Measurements from ENCODE around the gene COG3.

DNA sequence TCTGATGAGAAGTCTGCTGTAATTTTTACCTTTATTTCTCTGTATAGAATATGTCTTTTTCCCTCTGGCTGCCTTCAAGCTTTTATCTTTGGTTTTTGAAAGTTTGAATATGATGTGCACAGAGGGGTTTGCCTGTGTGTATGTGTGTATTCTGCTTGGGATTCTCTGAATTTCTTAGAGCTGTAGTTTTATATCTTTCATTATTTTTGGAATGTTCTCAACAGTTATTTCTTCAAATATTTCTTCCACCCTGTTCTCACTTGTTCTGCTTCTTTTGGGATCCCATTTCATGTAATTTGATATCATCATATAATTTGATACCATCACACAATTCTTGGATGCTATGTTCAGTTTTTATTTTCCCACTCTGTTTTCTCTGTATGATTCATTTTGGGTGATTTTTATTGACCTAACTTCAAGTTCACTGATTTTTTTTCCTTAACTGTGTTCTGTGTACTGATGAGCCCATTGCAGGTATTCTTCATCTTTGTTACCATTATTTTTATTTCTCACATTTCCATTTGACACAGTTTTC is 7.5 kb downstream of the COG3 start:
- TF ChIP-seq, protein P1, sequence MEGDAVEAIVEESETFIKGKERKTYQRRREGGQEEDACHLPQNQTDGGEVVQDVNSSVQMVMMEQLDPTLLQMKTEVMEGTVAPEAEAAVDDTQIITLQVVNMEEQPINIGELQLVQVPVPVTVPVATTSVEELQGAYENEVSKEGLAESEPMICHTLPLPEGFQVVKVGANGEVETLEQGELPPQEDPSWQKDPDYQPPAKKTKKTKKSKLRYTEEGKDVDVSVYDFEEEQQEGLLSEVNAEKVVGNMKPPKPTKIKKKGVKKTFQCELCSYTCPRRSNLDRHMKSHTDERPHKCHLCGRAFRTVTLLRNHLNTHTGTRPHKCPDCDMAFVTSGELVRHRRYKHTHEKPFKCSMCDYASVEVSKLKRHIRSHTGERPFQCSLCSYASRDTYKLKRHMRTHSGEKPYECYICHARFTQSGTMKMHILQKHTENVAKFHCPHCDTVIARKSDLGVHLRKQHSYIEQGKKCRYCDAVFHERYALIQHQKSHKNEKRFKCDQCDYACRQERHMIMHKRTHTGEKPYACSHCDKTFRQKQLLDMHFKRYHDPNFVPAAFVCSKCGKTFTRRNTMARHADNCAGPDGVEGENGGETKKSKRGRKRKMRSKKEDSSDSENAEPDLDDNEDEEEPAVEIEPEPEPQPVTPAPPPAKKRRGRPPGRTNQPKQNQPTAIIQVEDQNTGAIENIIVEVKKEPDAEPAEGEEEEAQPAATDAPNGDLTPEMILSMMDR (IDR thresholded peaks at IDR 0.05) = no peak
- TF ChIP-seq POLR2A (IDR thresholded peaks at IDR 0.05) = no peak

Data from testis (tissue), 2 donors.